NCI-H446 treated with DMSO at 0.1 percent for 48 hours (cell line): ENCODE data around the gene PKMYT1.
"Not testable (repeated sequence)": the region's sequence is repeated elsewhere in the genome, so short reads cannot be mapped to it uniquely, and the experiment has no call there.

Experiments
- DNase-seq: peaks from one replicate; lab custom pipeline; 2025; lab: John Stamatoyannopoulos, UW

The PKMYT1 gene

GRCh38 chr16:2933701-2934100, 46.5 kb downstream of the PKMYT1 start:
- no peak for DNase-seq

GRCh38 chr16:2933136-2933535, 47.1 kb downstream of the PKMYT1 start:
- no peak for DNase-seq

GRCh38 chr16:2931231-2931914, 48.9 kb downstream of the PKMYT1 start:
- not testable (repeated sequence) for DNase-seq

- no peak for DNase-seq
These were observed 50.0 kb downstream of the PKMYT1 start for GRCh38 chr16:2930236-2930635.

GRCh38 chr16:2929693-2930092, 50.6 kb downstream of the PKMYT1 start:
- DNase-seq = no peak

- no peak for DNase-seq
These were observed 51.5 kb downstream of the PKMYT1 start for GRCh38 chr16:2928796-2929195.

GRCh38 chr16:2928151-2928550, 52.1 kb downstream of the PKMYT1 start:
- not testable (repeated sequence) for DNase-seq

- peak; percentile 63 for DNase-seq
These were observed 53.1 kb downstream of the PKMYT1 start for GRCh38 chr16:2927010-2927646.

GRCh38 chr16:2926650-2926999, 53.6 kb downstream of the PKMYT1 start:
- no peak for DNase-seq

GRCh38 chr16:2925951-2926649, 54.1 kb downstream of the PKMYT1 start:
- DNase-seq = no peak

GRCh38 chr16:2924901-2925755, 55.1 kb downstream of the PKMYT1 start:
- no peak for DNase-seq

- DNase-seq = no peak
These were observed 56.8 kb downstream of the PKMYT1 start for GRCh38 chr16:2923481-2923880.
